Hepatocyte (in vitro differentiated cells): Measurements from ENCODE around the gene C10orf67. TPM values are rescaled to one million over a fixed set of nuclear protein-coding genes. Genes with fewer than 3 reads are reported as not detected.

Experiments
- DNase-seq: peaks from one replicate; pipeline ENCODE4 v3.0.0-alpha.2; 2016; ENCODE audit warnings: low spot score
- H2AFZ ChIP-seq: fragments of 200-600 bp; sonication (generic); 2 replicates; pipeline ENCODE4 v1.6.0; 2016; ENCODE audit warnings: antibody characterized with exemption, mild to moderate bottlenecking
- H3K27ac ChIP-seq: fragments of 200-600 bp; sonication (generic); 2 replicates; pipeline ENCODE4 v1.5.1; 2016; ENCODE audit warnings: mild to moderate bottlenecking
- H3K27me3 ChIP-seq: fragments of 200-600 bp; sonication (generic); 2 replicates; pipeline ENCODE4 v1.6.1; 2016
- H3K36me3 ChIP-seq: fragments of 200-600 bp; sonication (generic); replicated peaks from 2 replicates; pipeline ENCODE4 v1.5.1; 2016; ENCODE audit warnings: low read depth; ENCODE audit not compliant: insufficient read depth
- H3K4me1 ChIP-seq: fragments of 200-600 bp; sonication (generic); 2 replicates; pipeline ENCODE4 v1.5.1; 2016; ENCODE audit warnings: mild to moderate bottlenecking, moderate library complexity; ENCODE audit not compliant: insufficient read depth
- H3K4me2 ChIP-seq: fragments of 200-600 bp; sonication (generic); 2 replicates; pipeline ENCODE4 v1.6.0; 2016
- H3K4me3 ChIP-seq: fragments of 200-600 bp; sonication (generic); 2 replicates; pipeline ENCODE4 v1.5.1; 2016; ENCODE audit warnings: mild to moderate bottlenecking
- H3K79me2 ChIP-seq: fragments of 200-600 bp; sonication (generic); 2 replicates; pipeline ENCODE4 v1.6.0; 2017; ENCODE audit warnings: mild to moderate bottlenecking
- H3K9me2 ChIP-seq: fragments of 200-600 bp; sonication (generic); replicated peaks from 2 replicates; pipeline ENCODE4 v1.6.0; 2017; ENCODE audit warnings: mild to moderate bottlenecking; ENCODE audit not compliant: insufficient read depth
- H3K9me3 ChIP-seq: fragments of 200-600 bp; sonication (generic); 2 replicates; pipeline ENCODE4 v1.5.1; 2016; ENCODE audit warnings: low read depth, mild to moderate bottlenecking
- H4K20me1 ChIP-seq: fragments of 200-600 bp; sonication (generic); 2 replicates; pipeline ENCODE4 v1.6.0; 2016; ENCODE audit warnings: mild to moderate bottlenecking; ENCODE audit not compliant: insufficient read depth, poor library complexity, severe bottlenecking
- EZH2 ChIP-seq: fragments of 200-600 bp; sonication (generic); IDR thresholded peaks from 2 replicates; pipeline ENCODE4 v1.6.1; 2016; ENCODE audit warnings: antibody characterized with exemption, mild to moderate bottlenecking, borderline replicate concordance
- EZH2phosphoT487 ChIP-seq: fragments of 200-600 bp; sonication (generic); IDR thresholded peaks from one replicate; pipeline ENCODE4 v1.6.1; 2018; ENCODE audit warnings: antibody characterized with exemption, mild to moderate bottlenecking, low read depth, moderate library complexity; ENCODE audit not compliant: unreplicated experiment, severe bottlenecking
- WGBS: methylation state at CpG from one replicate; pipeline ENCODE4 v1.1.6; 2016; ENCODE audit warnings: low lambda C conversion rate; ENCODE audit errors: missing lambda C conversion rate; 5-methylcytosine and 5-hydroxymethylcytosine counted together
- polyA plus RNA-seq: library from polyadenylated mRNA; unstranded; fragments of >200 nt; fragmentation: Nextera tagmentation; extraction: Ambion mirVana; gene quantifications from 2 replicates; pipeline ENCODE4 v1.2.1, GENCODE V29; 2016
- total RNA-seq: library from RNA; depleted of rRNA; stranded (reverse); fragments of >200 nt; gene quantifications from 2 replicates; pipeline ENCODE4 v1.2.3, GENCODE V29; 2014
- TF ChIP-seq, protein P1 (sequence below): fragments of 200-600 bp; sonication (generic); IDR thresholded peaks from 2 replicates; pipeline ENCODE4 v1.5.1; 2016; ENCODE audit warnings: antibody characterized with exemption, mild to moderate bottlenecking; ENCODE audit not compliant: poor library complexity

C10orf67 gene
- total and polyA plus RNA-seq, 2 experiments from 2014 or later = 0.10 TPM; not detected in 1

DNA sequence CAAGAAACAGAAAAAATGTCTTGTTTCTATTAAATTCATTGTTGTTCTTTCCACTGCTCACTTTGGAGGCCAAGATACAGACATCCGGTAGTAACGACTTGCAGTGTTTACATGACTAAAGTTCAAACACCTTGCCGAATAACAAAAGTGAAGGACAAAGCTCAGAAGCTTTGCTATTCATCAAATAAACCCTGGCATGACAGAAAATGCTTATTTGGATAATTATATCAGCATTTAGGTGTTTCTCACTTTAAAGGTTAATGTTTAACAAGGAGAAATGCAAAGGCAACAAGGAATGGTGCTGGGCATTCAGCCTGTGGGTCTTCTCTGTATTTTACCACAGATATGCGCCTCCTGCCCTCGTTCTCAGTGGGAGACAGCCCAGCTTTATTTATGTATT, 157.9 kb downstream of the C10orf67 start:
- Histone ChIP-seq H2AFZ (no peak overlapping the region), H3K4me2 (no peak overlapping the region), H3K9me3 (no peaks in the 10 kb centered on the region), H3K4me1 (no peaks in the 10 kb centered on the region), H4K20me1 (no peaks in the 10 kb centered on the region), H3K36me3 (no peaks in the 10 kb centered on the region), H3K79me2 (no peaks in the 10 kb centered on the region), H3K27ac (no peak overlapping the region), H3K27me3 (peaks cover 70% of the 10 kb centered on the region), H3K9me2 (no peaks in the 10 kb centered on the region), H3K4me3 (no peak overlapping the region)
- no peak for DNase-seq
- WGBS = 18% methylated on average over 5 of the region's 5 CpGs
- TF ChIP-seq EZH2phosphoT487 (no peak), EZH2 (no peak)
- TF ChIP-seq, protein P1, sequence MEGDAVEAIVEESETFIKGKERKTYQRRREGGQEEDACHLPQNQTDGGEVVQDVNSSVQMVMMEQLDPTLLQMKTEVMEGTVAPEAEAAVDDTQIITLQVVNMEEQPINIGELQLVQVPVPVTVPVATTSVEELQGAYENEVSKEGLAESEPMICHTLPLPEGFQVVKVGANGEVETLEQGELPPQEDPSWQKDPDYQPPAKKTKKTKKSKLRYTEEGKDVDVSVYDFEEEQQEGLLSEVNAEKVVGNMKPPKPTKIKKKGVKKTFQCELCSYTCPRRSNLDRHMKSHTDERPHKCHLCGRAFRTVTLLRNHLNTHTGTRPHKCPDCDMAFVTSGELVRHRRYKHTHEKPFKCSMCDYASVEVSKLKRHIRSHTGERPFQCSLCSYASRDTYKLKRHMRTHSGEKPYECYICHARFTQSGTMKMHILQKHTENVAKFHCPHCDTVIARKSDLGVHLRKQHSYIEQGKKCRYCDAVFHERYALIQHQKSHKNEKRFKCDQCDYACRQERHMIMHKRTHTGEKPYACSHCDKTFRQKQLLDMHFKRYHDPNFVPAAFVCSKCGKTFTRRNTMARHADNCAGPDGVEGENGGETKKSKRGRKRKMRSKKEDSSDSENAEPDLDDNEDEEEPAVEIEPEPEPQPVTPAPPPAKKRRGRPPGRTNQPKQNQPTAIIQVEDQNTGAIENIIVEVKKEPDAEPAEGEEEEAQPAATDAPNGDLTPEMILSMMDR = no peak

DNA sequence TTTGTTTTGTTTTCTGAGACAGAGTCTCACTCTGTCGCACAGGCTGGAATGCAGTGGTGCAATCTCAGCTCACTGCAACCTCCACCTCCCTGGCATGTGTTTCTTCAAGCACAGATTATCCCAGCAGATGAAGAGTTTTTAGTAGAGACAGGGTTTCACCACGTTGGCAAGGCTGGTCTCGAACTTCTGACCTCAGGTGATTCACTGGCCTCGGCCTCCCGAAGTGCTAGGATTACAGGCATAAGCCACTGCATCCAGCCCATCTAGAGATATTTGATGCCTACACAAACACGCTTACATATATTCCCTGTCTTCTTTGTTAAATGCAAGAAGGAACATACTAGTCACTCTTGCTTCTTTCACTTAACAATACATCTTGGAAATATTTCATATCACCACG, 158.4 kb downstream of the C10orf67 start:
- H4K20me1 ChIP-seq = no peaks in the 10 kb centered on the region
- H3K79me2 ChIP-seq = no peaks in the 10 kb centered on the region
- no peak for TF ChIP-seq EZH2
- TF ChIP-seq, protein P1 = no peak
- H2AFZ ChIP-seq = no peak overlapping the region
- H3K4me3 ChIP-seq = no peak overlapping the region
- no peak for DNase-seq
- H3K9me2 ChIP-seq = no peaks in the 10 kb centered on the region
- H3K9me3 ChIP-seq = no peaks in the 10 kb centered on the region
- H3K4me2 ChIP-seq = no peak overlapping the region
- 62% methylated on average over 7 of the region's 7 CpGs for WGBS
- no peak overlapping the region for H3K27ac ChIP-seq
- H3K36me3 ChIP-seq = no peaks in the 10 kb centered on the region
- H3K4me1 ChIP-seq = no peaks in the 10 kb centered on the region
- peaks cover 70% of the 10 kb centered on the region for H3K27me3 ChIP-seq

DNA sequence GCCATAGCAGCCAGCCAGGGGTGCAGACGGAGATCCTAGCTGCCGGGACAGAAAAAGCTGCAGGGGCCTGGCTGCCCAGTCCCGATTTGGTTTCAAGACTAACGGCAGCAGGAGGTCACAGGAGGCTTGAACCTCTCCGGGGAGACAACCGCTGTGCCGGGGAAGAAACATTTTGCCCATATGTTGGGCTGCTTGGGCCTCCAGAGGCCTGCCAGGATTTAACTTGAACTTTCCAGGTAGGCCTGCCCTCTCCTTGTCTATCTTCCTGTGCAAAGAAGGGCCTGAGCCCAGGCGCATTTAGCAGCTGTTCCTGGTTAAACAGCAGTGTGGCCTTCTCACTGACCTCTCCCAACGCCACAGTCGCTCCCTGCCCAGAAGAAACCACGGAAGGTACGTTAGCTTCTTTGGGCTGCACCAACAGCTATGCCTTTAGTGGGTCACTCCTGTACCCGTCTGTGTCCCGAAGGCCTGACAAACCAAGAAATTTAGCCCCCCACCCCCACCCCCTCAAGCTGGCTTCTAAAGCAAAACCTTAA, 169.6 kb downstream of the C10orf67 start:
- TF ChIP-seq EZH2 (no peak), EZH2phosphoT487 (no peak)
- TF ChIP-seq, protein P1 = no peak
- Histone ChIP-seq H3K9me2 (no peaks in the 10 kb centered on the region), H3K36me3 (no peaks in the 10 kb centered on the region), H3K4me2 (no peak overlapping the region), H3K27me3 (peaks cover 100% of the 10 kb centered on the region), H2AFZ (no peak overlapping the region), H4K20me1 (no peaks in the 10 kb centered on the region), H3K27ac (no peak overlapping the region), H3K4me3 (no peak overlapping the region), H3K9me3 (no peaks in the 10 kb centered on the region), H3K4me1 (peaks cover 2% of the 10 kb centered on the region), H3K79me2 (no peaks in the 10 kb centered on the region)
- 35% methylated on average over 14 of the region's 14 CpGs for WGBS
- no peak for DNase-seq
